NCI-H2171 treated with DMSO at 0.1 percent for 48 hours (cell line): ENCODE data around the gene HDDC3.

Source experiments
- DNase-seq: peaks from one replicate; lab custom pipeline; 2025; lab: John Stamatoyannopoulos, UW

Gene HDDC3

DNA sequence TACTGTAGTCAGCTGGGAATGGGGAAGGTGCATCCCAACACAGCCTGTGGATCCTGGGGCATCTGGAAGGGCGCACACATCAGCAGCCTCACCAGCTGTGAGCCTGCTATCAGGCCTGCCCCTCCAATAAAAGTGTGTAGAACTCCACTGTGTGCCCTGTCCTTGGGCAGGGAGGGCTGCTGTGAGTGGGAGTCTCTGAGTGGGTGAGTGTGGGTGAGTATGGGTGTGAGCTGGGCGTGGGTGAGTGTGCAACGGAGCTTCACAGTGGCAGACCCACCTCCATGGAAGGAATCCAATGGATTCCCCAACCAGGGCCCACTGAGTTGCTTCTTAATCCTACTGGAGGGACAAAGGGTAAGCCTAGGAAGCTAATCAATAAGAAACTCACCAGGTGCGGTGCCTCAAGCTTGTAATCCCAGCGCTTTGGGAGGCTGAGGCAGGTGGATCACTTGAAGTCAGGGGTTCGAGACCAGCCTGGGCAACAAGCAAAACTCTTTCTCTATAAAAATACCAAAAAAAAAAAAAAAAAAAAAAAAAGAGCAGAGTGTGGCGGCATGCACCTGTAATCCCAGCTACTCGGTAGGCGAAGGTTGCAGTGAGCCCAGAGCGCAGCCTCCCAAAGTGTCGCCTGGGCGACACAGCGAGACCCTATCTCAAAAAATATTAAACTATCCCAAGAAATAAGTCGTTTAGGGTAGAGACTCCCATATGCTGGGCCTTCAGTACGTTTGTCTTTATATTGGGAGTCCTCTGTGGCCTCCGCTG lies 21.8 kb upstream of the HDDC3 start:
- no peak for DNase-seq

DNA sequence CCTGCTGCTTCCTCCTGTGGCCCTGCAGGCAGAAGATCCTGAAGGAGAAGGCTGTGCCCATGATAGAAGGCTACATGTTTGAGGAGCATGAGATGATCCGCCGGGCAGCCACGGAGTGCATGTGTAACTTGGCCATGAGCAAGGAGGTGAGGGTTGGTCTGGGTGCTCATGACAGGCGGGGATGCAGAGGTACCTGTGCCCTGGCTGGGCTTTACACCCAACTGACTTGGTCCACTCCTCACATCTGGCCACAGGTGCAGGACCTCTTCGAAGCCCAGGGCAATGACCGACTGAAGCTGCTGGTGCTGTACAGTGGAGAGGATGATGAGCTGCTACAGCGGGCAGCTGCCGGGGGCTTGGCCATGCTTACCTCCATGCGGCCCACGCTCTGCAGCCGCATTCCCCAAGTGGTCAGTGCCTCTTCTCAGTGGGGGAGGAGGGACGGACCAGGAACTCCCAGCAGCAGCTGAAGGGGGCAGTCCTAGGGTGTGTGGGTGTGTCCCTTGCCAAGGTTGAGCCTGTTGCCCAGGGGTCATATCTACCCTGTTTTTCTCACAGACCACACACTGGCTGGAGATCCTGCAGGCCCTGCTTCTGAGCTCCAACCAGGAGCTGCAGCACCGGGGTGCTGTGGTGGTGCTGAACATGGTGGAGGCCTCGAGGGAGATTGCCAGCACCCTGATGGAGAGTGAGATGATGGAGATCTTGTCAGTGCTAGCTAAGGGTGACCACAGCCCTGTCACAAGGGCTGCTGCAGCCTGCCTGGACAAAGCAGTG lies 20.7 kb upstream of the HDDC3 start:
- no peak for DNase-seq

DNA sequence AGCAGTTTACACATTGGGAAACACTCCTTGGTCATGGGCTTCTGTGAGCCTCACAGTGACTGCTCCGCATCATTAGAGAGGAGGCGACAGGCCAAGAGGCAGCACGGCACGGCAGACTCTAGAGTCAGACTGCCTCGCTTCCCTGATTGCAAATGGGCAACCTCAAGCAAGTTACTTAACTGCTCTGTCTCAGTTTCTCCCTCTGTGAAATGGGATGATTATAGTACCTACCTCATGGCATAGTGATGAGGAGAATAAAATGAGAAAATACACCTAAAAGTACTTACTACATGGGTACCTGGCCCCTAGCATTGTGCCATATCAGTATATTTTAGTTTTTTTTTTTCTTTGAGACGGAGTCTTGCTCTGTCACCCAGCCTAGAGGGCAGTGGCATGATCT lies 18.3 kb upstream of the HDDC3 start:
- DNase-seq = no peak

DNA sequence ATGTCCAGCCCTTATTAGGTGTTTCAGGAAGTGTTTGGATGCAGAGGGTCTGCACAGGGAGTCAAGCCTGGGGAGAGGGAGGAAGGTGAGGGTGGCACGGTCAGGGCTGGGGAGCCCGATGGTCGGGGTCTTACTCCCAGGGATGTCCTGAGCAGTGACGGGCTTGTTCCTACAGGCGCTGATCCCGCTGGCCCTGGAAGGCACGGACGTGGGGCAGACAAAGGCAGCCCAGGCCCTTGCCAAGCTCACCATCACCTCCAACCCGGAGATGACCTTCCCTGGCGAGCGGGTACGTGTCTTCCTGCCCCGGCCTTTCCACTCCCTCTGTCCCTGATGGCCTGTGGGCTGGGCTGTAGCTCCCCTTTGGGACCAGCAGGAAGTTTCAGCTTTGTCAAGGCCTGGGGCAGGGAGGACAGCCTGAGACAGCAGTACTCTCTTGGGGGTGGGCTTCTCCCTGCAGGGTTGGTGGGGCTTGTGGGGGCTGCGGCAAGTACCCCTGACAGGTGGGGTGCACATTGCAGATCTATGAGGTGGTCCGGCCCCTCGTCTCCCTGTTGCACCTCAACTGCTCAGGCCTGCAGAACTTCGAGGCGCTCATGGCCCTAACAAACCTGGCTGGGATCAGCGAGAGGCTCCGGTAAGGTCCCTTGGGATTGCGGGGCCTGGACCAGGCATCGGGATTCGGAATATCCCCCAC lies 17.8 kb upstream of the HDDC3 start:
- no peak for DNase-seq

DNA sequence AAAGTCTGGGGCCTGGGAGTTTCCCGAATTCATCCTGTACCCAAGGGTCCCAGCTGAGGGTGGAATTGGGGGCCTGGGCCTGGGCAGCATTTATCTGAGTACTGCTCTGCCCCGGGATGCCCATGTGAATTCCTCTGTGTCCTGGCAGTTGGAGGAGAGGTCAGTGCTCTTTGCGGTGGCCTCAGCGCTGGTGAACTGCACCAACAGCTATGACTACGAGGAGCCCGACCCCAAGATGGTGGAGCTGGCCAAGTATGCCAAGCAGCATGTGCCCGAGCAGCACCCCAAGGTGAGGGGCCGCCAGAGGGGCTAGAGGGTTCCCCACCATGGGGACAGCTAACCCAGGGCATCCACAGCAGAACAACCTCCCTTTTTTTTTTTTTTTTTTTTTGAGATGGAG lies 16.2 kb upstream of the HDDC3 start:
- no peak for DNase-seq

DNA sequence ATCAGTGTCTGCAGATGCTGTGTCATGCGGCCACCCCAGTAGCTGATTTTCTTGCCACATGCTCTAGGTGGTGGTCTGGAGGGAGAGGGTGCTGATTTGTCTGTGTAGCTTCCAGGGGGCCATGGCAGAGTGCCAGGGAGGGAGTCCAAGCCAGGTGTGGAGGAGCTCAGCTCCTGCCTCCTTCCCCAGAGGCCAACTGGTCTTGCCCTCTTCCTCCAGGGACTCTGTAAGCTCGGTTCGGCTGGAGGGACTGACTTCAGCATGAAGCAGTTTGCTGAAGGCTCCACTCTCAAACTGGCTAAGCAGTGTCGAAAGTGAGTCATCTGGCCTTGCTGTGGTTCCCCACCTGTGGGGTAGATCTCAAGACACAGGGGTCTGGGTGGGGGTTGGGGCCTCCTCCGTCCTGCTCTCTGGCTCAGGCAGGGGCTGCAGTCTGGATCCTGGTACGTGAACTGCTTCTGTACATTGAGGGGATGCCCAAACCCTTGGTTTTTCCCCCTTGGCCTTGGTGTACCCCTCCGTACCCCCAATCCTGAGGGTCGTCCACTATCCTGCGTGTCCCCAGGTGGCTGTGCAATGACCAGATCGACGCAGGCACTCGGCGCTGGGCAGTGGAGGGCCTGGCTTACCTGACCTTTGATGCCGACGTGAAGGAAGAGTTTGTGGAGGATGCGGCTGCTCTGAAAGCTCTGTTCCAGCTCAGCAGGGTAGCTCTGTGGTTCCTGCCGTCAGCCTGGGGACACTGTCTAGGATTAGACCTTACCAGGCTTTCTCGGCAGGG lies 15.4 kb upstream of the HDDC3 start:
- no peak for DNase-seq

DNA sequence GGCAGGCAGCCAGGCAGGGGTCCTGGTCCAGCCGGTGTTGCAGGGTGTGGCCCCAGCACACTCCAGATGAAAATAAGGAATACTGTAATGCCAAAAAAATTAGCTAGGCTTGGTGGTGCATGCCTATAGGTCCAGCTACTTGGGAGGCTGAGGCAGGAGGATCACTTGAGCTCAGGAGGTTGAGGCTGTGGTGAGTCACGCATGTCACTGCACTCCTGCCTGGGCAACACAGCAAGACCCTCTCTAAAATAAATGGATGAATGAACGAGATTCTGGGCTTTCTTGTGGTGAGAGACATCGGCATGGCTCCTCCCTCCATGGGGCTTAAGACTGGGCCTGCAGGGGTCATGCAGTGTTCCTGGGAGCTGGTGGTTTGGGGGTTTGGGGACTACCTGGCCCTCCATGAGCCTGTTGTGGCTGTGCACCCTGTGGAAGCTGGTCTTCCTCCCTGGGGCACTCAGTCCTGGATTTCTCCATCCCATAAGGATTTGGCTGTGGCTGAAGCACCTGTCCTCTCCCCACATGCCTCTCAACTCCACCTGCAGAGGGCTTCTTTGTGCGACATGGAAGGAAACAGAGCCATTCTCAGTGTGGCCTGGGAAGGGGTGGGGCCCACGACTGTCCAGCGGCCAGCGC lies 14.7 kb upstream of the HDDC3 start:
- no peak for DNase-seq

DNA sequence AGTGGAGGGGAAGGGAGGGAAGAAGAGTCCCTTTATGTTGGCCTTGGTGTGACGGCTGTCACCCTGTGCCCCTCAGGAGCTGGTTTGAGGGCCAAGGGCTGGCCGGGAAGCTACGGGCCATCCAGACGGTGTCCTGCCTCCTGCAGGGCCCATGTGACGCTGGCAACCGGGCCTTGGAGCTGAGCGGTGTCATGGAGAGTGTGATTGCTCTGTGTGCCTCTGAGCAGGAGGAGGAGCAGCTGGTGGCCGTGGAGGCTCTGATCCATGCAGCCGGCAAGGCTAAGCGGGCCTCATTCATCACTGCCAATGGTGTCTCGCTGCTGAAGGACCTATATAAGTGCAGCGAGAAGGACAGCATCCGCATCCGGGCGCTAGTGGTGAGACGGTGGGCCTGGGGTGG lies 14.2 kb upstream of the HDDC3 start:
- no peak for DNase-seq

DNA sequence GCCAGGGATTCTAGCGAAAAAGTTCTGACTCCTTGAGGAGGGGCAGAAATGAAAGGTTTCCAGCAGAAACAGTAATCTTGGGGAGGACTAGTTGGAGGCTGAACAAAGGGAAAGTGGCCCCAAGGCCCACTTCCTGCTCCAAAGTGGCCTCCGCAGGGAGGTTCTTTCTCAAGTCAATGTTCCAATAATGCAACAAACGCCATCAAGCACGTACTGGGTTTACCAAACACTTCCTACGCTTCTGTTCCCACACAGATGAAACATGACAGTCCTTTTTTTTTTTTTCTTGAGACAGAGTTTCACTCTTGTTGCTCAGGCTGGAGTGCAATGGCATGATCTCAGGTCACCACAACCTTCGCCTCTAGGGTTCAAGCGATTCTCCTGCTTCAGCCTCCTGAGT lies 12.7 kb upstream of the HDDC3 start:
- DNase-seq = no peak

DNA sequence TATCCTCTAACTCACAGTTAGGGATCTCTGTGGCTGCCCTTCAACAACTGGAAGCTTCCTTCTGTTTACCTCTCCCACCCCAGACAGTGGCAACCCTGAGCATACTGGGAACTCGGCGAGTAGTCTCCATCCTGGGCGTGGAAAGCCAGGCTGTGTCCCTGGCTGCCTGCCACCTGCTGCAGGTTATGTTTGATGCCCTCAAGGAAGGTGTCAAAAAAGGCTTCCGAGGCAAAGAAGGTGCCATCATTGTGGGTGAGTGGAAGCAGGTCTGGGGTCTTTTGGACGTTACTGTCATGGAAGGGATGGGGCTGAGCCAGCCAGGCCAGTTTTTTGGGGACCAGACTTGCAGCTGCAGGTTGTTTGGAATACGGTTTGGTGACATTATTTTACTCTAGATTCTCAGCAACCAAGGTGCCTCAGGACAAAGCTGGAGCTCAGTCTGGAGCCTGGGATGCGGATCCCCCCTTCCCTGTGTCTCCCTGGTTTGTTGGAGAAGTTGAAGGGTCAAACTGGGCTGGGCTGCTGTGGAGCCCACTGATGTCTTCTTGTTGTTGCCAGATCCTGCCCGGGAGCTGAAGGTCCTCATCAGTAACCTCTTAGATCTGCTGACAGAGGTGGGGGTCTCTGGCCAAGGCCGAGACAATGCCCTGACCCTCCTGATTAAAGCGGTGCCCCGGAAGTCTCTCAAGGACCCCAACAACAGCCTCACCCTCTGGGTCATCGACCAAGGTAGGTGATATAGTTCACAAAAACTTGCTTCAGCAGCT lies 10.2 kb upstream of the HDDC3 start:
- DNase-seq = no peak

DNA sequence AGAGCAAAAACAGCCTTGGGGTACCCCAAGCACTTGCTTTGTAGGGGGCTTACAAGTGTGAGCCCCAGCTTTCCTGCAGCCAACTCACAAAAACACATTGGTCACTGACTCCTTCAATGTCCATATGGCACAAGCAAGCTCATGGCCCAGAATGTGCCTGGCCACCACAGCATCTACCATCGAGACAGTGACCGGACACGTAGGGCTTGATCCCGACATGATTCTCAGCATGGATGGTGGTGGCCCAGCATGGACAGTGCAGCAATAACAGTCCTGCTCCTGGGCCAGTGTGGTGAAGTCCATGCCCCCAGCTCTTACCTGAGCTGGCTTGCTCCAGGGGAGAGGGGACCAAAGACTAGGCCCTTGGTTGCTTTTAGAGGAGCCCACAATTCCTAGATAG lies 8.7 kb upstream of the HDDC3 start:
- no peak for DNase-seq

DNA sequence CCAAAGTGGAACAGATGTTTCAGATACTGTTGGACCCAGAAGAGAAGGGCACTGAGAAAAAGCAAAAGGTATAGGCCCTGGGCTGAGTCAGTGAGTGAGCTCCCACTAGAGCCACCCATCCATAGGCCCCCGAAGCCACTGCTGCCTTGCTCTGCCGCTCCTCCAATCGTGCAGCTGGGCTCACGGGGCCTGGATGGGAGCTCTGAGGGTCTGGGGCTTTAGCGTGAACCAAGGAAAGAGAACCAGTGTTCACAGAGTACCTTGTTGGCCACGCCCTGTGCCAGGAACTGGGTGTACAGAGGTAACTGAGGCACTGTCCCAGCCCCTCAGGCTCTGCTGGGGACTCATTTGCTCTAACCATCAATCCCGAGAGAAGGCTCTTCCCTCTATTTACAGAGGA lies 7.4 kb upstream of the HDDC3 start:
- DNase-seq = no peak

DNA sequence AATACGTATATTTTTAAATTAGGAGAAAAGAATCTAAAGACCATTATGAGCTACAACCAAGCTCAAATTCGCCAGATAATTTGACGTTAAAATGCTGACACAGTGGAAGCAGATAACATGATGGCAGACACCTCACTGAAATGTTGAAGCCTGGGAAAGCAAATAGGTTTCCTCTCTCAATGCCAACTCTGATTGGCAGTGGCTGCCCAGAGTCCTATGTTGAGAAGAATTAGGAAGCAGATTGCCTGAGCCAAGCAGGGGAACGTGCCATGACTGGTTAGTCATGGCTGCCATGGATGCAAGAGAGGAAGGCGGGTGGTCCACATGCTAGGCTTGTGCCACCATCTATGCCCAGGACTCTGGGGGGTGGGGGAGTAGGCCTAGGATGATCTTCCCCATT lies 5.9 kb upstream of the HDDC3 start:
- DNase-seq = no peak

DNA sequence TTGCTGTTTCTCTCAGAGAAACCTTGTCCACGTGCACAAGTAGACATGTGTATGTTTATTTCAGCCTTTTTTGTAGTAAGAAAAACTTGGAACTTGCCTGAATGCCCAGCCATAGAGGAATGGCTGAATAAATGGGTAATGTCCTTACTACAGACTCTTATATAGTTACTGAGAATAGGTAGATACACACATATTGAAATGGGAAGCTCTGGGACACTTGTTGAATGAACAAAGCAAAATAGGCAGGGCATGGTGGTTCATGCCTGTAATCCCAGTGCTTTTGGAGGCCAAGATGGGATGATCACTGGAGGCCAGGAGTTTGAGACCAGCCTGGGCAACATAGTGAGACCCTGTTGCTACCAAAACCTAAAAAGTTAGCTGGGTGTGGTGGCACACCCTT lies 4.5 kb upstream of the HDDC3 start:
- DNase-seq = no peak

DNA sequence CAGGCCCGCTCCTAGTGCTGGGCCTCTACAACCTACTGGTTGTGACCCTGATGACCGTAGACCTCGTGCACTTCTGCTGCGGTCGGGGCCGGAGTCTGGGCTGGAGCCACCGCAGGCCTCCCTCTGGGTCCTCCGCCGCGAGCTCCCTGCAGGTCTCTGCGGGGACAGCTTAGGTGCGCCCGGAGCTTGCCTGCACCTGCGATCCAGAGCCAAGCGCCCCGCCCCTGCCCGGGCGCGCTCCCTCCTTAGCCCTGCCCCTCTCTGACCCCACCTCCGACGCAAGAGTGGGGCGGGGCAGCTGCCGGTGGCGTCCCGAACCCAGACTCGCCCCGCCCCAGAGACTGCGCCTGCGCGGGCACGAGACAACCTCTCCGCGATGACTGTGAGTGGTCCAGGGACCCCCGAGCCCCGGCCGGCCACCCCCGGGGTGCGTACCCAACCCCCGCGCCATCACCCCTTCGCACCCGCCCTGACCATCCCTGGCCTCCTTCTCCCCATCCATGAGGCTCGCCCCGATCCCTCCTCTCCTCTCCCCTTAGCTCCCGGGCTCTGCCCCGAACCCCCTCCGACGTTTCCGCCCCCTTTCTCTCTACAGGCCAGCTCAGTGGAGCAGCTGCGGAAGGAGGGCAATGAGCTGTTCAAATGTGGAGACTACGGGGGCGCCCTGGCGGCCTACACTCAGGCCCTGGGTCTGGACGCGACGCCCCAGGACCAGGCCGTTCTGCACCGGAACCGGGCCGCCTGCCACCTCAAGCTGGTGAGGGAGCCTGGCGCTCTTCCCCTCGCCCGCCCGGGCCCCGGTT lies 2.8 kb upstream of the HDDC3 start, which contains the start of gene UNC45A:
TSS of gene UNC45A (plus strand) at position 337 of the 803 bp plus-strand sequence. CDS start at position 377, 40 bp downstream.
- DNase-seq = peak; percentile 93

DNA sequence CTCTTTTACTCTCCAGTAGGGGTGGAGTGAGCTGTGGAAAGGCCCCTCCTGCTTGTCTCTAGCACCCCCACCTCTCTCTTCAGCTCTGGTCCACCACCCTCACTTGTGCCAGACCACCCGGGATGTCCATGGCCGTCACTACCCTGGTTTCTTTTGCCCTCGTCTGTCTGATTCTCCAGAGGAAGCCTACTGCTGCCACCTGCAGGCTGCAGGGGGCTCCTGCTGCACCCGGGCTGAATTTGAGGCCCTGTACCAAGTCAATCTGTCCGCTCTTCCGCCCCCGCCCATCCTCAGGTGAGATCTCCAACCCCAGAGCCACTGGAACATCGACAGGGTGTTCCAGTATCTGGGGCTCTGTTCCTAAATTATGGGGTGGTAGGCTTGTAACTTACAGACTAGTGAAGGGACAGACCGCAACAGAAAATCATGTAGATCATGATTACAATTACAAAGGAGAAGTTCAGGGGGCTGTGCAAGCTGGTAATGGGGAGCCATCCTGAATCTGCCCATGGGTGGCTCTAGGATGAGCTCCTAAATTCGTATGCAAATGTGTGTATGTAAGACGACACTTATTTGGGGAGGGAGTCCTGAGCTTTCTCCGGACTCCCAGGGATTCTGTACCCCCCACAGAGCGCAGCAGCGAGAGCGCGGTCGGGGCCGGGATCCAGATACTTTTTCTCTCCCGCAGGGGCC lies 2.1 kb upstream of the HDDC3 start:
- DNase-seq = peak; percentile 90

DNA sequence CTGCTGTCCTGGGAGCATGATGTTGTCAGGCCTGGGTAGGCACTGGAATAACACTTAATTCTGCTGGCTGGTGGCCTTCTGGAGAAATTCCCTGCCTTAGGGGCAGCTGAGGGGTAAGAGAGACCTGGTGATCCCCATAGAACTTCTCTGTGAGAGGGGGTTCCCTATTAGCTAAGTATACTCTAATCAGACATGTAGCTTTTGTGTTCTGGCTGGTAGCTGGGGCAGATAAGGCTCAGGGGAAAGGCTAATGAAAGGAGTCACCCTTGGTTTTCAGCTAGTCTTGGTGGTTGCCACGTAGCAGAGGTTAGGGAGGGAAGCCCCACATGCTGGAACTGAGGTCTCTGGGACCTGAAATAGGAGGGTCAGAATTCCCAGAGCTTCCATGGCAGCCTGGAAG lies 952 bp upstream of the HDDC3 start:
- DNase-seq = no peak

DNA sequence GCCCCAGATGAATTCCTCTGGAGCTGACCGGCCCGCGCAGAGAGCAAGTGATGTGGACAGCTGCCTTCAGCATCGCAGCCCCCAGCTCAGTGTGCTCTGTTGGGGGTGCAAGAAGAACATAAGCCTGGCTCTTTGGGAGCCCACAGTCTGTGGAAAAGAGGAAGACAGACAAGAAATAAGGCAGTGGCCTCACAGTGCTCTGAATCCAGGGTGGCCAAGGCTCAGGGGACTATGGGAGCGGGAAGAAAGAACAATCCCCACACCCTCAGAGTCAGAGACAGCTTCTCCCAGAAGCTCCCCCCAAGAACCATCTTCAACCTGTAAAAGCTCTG lies 277 bp upstream of the HDDC3 start:
- no peak for DNase-seq

DNA sequence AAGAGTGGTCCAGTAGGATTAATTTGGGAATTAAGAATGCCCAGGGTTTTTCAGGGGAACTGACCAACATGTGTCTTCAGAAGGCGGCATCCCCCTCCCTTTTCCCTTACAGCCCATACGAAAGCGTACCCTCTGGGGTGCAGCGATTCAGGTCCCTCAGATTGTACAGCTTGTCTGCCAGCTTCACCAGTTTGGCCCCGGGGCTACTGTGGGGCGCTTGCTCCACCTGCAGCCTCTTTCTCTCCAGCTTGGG lies 848 bp downstream of the HDDC3 start:
- DNase-seq = no peak
